Naive thymus-derived CD8-positive, alpha-beta T cell (primary cell): ENCODE measurements around the gene DIS3L2. TPM values are rescaled to one million over a fixed set of nuclear protein-coding genes. Genes with fewer than 3 reads are reported as not detected.
"Not testable (repeated sequence)": the region's sequence is repeated elsewhere in the genome, so short reads cannot be mapped to it uniquely, and the experiment has no call there.

ENCODE experiments used
- ATAC-seq, 2 donors: fragments of 150-1000 bp; cut with Tn5 transposase in 1 of 2; sonication (Bioruptor Pico), chemical (Tn5 transposase) in 1 of 2; 1 replicate in 1 of 2; 2 replicates in 1 of 2; pipeline ENCODE4 v1.10.0; 2021; ENCODE audit warnings: mild to moderate bottlenecking in 2 of 2, moderate library complexity in 2 of 2
- POLR2A ChIA-PET: fragments of 350-600 bp; sonication (Branson Sonifier 250); formaldehyde crosslinking; loops from one replicate; lab custom pipeline; 2021; ENCODE audit warnings: antibody characterized with exemption; lab: Charles Lee
- DNase-seq, 10 donors: peaks; one replicate each; pipeline versions ENCODE4 v3.0.0 to v3.0.0-alpha.2; 2020 to 2022
- H3K27ac Mint-ChIP-seq, 10 donors: one replicate each; pipeline ENCODE4 v1.8.0; 2020 to 2022; ENCODE audit warnings: mild to moderate bottlenecking in 10 of 10, mixed read lengths in 10 of 10, moderate library complexity in 4 of 10, inconsistent platforms in 1 of 10
- H3K27me3 Mint-ChIP-seq, 5 donors: one replicate each; pipeline ENCODE4 v1.8.0; 2021 to 2022; ENCODE audit warnings: mixed read lengths in 5 of 5
- H3K36me3 Mint-ChIP-seq, 3 donors: one replicate each; pipeline ENCODE4 v1.8.0; 2020 to 2022; ENCODE audit warnings: mixed read lengths in 3 of 3, mild to moderate bottlenecking in 2 of 3, inconsistent platforms in 1 of 3
- H3K4me1 Mint-ChIP-seq, 4 donors: one replicate each; pipeline ENCODE4 v1.8.0; 2021 to 2022; ENCODE audit warnings: mixed read lengths in 4 of 4
- H3K4me3 Mint-ChIP-seq, 10 donors: one replicate each; pipeline ENCODE4 v1.8.0; 2020 to 2022; ENCODE audit warnings: mild to moderate bottlenecking in 10 of 10, mixed read lengths in 10 of 10, moderate library complexity in 6 of 10, inconsistent platforms in 1 of 10
- H3K9me3 Mint-ChIP-seq, 9 donors: one replicate each; pipeline ENCODE4 v1.8.0; 2020 to 2022; ENCODE audit warnings: mixed read lengths in 9 of 9, mild to moderate bottlenecking in 3 of 9, inconsistent platforms in 1 of 9, moderate library complexity in 1 of 9
- polyA plus RNA-seq, 3 donors: library from polyadenylated mRNA; unstranded; fragments of 300-500 nt; fragmentation: Illumina TruSeq; gene quantifications; one replicate each; pipeline ENCODE4 v1.2.3, GENCODE V29; 2021
- total RNA-seq, 8 experiments: library from RNA in 2 of 8; stranded (reverse) in 2 of 8; gene quantifications; one replicate each; pipeline ENCODE4 v1.2.3 and lab custom pipeline; 2021 to 2026

Gene DIS3L2
- total and polyA plus RNA-seq, 5 experiments from 2014 or later, result 12.5 to 59.1 (median 17.2) TPM

DNA sequence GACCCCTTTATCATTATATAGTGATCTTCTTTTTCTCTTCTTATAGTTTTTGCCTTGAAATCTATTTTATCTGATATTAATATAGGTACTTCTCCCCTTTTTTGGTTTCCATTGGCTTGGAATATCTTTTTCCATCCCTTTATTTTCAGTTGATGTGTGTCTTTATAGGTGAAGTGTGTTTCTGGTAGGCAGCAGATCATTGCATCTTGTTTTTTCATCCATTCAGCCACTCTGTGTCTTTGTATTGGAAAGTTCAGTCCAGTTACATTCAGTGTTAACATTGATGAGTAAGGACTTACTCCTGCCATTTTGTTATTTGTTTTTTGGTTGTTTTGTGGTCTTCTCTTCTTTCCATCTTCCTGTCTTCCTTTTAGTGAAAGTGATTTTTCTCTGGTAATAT is 133.4 kb downstream of the DIS3L2 start:
- Mint-ChIP-seq H3K9me3 (peaks cover 3 to 50% (median 38%) of the 10 kb centered on the region in 9 donors), H3K27me3 (no peaks in the 10 kb centered on the region), H3K36me3 (peaks cover 62 to 80% (median 74%) of the 10 kb centered on the region in 3 donors), H3K4me3 (no peak overlapping the region), H3K27ac (no peak overlapping the region), H3K4me1 (peaks cover 1 to 25% (median 10%) of the 10 kb centered on the region in 4 donors)
- ATAC-seq (no peak), DNase-seq (no peak)
- POLR2A ChIA-PET, result no interaction called here

DNA sequence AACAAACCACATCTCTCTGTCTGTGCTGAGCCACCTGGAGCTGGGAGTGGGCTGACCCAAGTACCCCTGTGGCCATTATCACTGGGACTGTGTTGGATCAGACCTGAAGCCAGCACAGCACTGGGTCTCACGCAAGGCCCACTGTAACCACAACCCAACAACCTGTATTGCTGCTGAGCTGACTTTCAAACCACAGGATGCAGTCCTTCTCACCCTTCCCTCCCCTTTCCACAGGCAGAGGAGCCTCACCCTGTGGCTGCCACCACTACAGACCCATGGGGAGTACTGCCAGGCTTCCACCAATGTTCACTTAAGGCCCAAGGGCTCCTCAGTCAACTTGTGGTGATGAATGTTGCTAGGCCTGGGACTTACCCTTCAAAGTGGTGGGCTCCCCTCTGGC is 135.7 kb downstream of the DIS3L2 start:
- peak overlapping the region in 1 of 10 donors; percentile 47 for H3K27ac Mint-ChIP-seq
- H3K27me3 Mint-ChIP-seq, result no peaks in the 10 kb centered on the region

DNA sequence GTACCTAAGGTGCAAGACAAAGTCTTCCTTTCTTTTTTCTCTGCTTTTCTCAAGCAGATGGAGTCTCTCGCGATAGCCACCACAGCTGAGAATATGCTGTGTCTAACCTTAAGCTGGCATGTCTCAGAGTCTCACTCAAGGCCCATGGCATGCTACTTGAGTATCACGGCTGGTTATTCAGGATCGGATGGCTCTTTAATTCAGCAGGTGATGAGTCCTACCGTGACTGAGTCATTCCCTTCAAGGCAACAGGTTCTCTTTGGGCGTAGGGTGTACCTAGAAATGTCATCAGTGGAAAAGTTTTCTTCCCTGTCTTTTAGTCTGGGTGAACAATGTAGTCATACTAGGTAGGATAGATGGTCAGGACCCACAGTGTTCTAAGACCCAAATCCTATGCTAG is 136.2 kb downstream of the DIS3L2 start:
- Mint-ChIP-seq H3K27me3 (no peaks in the 10 kb centered on the region), H3K4me3 (peak overlapping the region in 1 of 10 donors; percentile 9), H3K36me3 (peaks cover 56 to 72% (median 59%) of the 10 kb centered on the region in 3 donors), H3K27ac (no peak overlapping the region), H3K4me1 (peaks cover 4 to 23% (median 8%) of the 10 kb centered on the region in 4 donors), H3K9me3 (peaks cover 3 to 49% (median 38%) of the 10 kb centered on the region in 9 donors)
- no peak for DNase-seq
- POLR2A ChIA-PET, result interaction anchor here (1.4 kb wide), 1 partner anchor 12 kb away, joined by 3 read pairs; no protein-coding TSS in a partner anchor
- ATAC-seq, result no peak

More for the DNA sequence above, 135.7 kb downstream of the DIS3L2 start:
- DNase-seq, result no peak
- Mint-ChIP-seq H3K4me1 (peaks cover 4 to 24% (median 7%) of the 10 kb centered on the region in 4 donors), H3K9me3 (peaks cover 3 to 50% (median 38%) of the 10 kb centered on the region in 9 donors), H3K36me3 (peaks cover 58 to 73% (median 62%) of the 10 kb centered on the region in 3 donors), H3K4me3 (no peak overlapping the region)
- POLR2A ChIA-PET, result interaction anchor here (1.4 kb wide), 1 partner anchor 12 kb away, joined by 3 read pairs; no protein-coding TSS in a partner anchor
- no peak for ATAC-seq

DNA sequence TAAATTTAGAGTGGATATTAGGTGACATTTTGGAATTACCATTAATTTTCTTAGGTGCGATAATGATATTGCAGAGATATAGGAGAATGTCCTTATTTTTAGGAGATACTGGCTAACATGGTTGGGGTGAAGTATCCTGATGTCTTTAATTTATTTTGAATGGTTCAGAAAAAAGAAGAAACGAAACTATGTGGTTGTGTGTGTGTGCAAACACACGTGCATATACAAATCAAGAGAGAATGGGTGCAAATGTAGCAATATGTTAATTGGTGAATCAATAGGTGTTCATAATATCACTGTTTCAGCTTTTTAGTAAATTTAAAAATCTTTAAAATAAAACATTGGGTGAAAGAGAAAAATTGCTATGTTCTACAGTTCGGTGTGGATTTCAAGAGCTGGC is 140.9 kb downstream of the DIS3L2 start:
- peaks cover 6 to 12% (median 6%) of the 10 kb centered on the region in 4 donors for H3K4me1 Mint-ChIP-seq
- H3K9me3 Mint-ChIP-seq, result peaks cover 0 to 15% (median 4%) of the 10 kb centered on the region in 9 donors
- no peak overlapping the region for H3K27ac Mint-ChIP-seq
- H3K36me3 Mint-ChIP-seq, result peaks cover 21 to 35% (median 33%) of the 10 kb centered on the region in 3 donors
- no peak for ATAC-seq
- POLR2A ChIA-PET, result no interaction called here
- H3K27me3 Mint-ChIP-seq, result no peaks in the 10 kb centered on the region
- DNase-seq, result no peak
- H3K4me3 Mint-ChIP-seq, result no peak overlapping the region

DNA sequence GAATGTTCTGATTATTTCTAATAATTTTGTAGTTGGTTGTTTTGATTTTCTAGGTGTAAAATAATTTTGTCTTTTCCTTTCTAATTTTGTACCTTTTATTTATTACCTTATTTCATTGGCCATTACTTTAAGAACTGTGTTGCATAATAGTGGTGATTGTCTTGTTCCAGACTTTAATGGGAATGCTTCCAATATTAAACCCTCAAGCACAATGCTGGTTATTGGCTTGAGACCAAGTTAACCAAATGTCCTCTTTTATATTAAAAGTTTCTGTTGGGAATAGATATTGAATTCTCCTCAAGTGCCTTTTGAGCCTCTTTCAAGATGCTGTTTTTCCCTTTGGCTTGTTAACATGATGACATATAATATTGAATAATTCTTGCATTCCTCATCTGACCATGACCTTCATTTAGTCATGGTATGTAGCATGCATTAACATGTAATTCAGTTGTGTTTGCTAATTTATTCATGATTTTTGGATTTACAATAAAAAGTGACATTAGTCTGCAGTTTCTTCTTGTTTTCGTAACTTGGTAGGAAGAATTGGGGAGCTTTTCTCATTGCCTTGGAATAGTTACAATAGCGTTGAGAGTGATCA is 141.7 kb downstream of the DIS3L2 start:
- H3K36me3 Mint-ChIP-seq, result peaks cover 13 to 27% (median 25%) of the 10 kb centered on the region in 3 donors
- no peak overlapping the region for H3K4me3 Mint-ChIP-seq
- H3K9me3 Mint-ChIP-seq, result peaks cover 0 to 7% (median 0%) of the 10 kb centered on the region in 9 donors
- H3K4me1 Mint-ChIP-seq, result peaks cover 0 to 6% (median 5%) of the 10 kb centered on the region in 4 donors
- H3K27me3 Mint-ChIP-seq, result no peaks in the 10 kb centered on the region
- no peak overlapping the region for H3K27ac Mint-ChIP-seq
- ATAC-seq (no peak), DNase-seq (no peak)
- POLR2A ChIA-PET, result no interaction called here

DNA sequence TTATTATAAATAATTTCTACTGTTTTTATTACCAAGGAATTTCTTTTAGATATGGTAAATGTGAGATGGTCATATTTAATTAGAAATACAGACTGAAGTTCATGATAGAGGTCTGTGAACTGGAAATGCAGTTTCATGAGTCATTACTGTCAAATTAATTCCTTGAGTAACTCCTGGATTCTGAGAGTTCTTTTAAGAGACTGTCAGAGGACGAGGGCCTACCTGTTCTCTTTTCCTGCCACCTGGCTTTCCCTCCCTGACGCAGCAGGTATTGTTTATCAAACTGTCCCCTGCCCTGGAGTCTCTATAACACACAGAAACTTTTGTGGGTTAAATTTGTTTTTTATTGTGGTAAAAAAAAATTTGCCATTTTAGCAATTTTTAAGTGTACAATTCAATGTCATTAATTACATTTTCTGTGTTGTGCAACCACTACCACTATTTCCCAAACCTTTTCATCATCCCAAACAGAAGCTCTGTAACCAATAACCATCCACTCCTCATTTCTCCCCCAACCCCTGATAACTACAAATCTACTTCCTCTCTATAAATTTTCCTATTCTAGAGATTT is 142.6 kb downstream of the DIS3L2 start:
- Mint-ChIP-seq H3K36me3 (peaks cover 7 to 24% (median 21%) of the 10 kb centered on the region in 3 donors), H3K27ac (peak overlapping the region in 1 of 10 donors; percentile 7), H3K9me3 (peaks cover 0 to 4% (median 0%) of the 10 kb centered on the region in 9 donors), H3K4me1 (peaks cover 0 to 6% (median 5%) of the 10 kb centered on the region in 4 donors), H3K27me3 (no peaks in the 10 kb centered on the region), H3K4me3 (no peak overlapping the region)
- POLR2A ChIA-PET, result no interaction called here
- DNase-seq (no peak), ATAC-seq (no peak)

DNA sequence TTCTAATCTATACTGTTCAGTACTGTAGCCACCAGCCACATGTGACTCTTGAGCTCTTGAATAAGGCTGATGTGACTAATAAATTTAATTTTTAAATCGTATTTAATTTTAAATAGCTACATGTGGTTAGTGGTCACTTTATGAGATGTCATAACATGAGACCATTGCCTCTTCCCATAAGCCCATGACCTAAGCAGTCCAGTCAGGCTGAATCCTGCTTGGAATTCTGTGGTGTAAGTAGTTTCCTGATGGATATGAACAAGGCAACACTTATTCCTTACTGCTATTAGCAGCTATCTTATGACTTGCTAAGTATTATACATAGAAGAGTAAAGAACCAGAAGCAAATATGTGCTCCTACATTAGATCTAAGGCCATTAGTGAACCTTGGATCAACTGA is 150.0 kb downstream of the DIS3L2 start:
- Mint-ChIP-seq H3K36me3 (peaks cover 8 to 18% (median 14%) of the 10 kb centered on the region in 3 donors), H3K9me3 (peaks cover 0 to 12% (median 5%) of the 10 kb centered on the region in 9 donors), H3K27me3 (no peaks in the 10 kb centered on the region), H3K4me1 (peaks cover 6 to 14% (median 8%) of the 10 kb centered on the region in 4 donors), H3K27ac (no peak overlapping the region), H3K4me3 (no peak overlapping the region)
- DNase-seq (no peak), ATAC-seq (no peak)
- POLR2A ChIA-PET, result interaction anchor here (1.1 kb wide), 1 partner anchor 12 kb away, joined by 5 read pairs; no protein-coding TSS in a partner anchor

DNA sequence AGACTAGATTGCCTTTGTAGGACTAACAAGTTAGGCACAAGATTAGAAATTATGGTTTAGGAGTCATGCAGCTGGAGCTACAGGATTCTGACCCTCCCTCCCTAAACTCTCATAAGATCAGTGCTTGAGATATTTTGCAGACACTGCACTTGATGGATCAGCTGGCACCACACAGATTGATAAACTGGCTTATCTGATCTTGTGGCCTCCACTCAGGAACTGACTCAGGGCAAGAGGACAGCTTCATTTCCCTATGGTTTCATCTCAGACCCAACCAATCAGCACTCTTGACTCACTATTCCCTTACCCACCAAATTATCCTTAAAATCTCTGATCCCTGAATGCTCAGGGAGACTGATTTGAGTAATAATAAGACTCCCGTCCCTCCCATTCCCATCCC is 152.3 kb downstream of the DIS3L2 start:
- ATAC-seq (no peak), DNase-seq (no peak)
- Mint-ChIP-seq H3K4me1 (peaks cover 7 to 19% (median 14%) of the 10 kb centered on the region in 4 donors), H3K36me3 (peaks cover 3 to 16% (median 14%) of the 10 kb centered on the region in 3 donors), H3K4me3 (no peak overlapping the region), H3K27me3 (no peaks in the 10 kb centered on the region), H3K9me3 (peaks cover 0 to 12% (median 5%) of the 10 kb centered on the region in 9 donors), H3K27ac (peak overlapping the region in 2 of 10 donors; percentile 4 to 6)
- POLR2A ChIA-PET, result no interaction called here

DNA sequence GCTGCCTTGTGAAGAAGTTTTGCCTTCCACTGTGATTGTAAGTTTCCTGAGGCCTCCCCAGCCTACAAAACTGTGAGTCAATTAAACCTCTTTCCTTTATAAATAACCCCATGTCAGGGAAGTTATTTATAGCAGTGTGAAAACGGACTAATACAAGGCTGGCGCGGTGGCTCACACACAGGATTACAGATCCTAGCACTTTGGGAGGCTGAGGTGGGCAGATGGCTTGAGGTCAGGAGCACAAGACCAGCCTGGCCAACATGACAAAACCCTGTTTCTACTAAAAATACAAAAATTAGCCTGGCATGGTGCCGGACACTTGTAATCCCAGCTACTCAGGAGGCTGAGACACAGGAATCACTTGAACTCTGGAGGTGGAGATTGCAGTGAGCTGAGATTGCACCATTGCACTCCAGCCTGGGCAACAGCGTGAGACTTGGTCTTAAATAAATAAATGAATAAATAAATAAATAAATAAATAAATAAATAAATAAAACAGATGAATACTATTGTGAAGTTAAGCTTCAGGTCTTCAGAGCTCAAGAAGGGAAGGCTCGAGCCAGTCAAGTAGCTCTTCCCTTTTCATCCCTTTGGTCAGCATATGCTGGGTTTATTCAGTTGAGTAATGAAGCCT is 154.3 kb downstream of the DIS3L2 start:
- H3K9me3 Mint-ChIP-seq, result peaks cover 0 to 12% (median 5%) of the 10 kb centered on the region in 9 donors
- H3K4me3 Mint-ChIP-seq, H3K27me3 Mint-ChIP-seq, DNase-seq, ATAC-seq, POLR2A ChIA-PET: not testable (repeated sequence)
- peaks cover 3 to 19% (median 16%) of the 10 kb centered on the region in 3 donors for H3K36me3 Mint-ChIP-seq
- H3K4me1 Mint-ChIP-seq, result peaks cover 7 to 26% (median 18%) of the 10 kb centered on the region in 4 donors
- peak overlapping the region in 1 of 10 donors; percentile 24 for H3K27ac Mint-ChIP-seq

DNA sequence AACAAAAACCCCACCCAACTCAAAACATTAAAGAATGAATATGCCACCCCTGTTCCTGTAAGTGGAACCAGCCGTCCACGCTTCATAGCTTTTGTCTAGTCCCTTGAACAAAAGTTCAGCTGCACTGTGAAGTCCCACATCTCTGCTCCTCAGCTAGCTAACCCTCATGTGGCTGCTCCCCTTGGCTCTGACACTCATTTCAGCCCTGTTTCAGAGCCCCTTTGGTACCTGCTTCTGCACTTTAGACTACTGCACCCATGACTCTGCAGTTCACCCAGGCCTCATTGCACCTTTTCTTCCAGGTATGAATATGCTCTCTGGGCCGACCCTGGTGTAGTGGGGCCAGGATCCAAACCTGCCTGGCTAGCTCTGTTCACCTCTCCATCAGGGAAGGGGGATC is 155.3 kb downstream of the DIS3L2 start:
- peaks cover 1 to 17% (median 15%) of the 10 kb centered on the region in 3 donors for H3K36me3 Mint-ChIP-seq
- POLR2A ChIA-PET, result no interaction called here
- peaks cover 7 to 36% (median 24%) of the 10 kb centered on the region in 4 donors for H3K4me1 Mint-ChIP-seq
- no peak for ATAC-seq
- no peaks in the 10 kb centered on the region for H3K27me3 Mint-ChIP-seq
- no peak for DNase-seq
- peak overlapping the region in 3 of 10 donors; percentile 4 to 74 (median 8) for H3K27ac Mint-ChIP-seq
- peaks cover 0 to 12% (median 4%) of the 10 kb centered on the region in 9 donors for H3K9me3 Mint-ChIP-seq
- no peak overlapping the region for H3K4me3 Mint-ChIP-seq

DNA sequence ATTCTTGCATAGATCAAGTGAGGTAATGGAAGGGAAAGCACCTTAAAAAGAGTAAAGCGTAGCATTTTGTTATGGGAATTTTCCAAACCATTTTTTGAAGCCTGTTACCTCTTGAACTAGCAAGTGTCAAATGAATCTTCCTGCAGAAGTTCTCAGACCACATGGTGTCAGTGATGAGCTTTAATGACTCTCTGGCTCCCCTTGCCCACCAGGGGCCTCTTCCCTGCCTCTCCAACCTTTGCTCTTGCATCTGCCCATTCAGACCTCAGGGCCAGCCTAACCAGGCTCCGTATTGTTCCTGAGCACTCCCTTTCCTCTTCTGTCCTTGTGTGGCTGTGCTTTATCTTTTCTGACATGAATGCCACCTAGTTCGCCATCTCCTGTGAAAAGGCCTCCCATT is 155.9 kb downstream of the DIS3L2 start:
- Mint-ChIP-seq H3K9me3 (peaks cover 0 to 9% (median 3%) of the 10 kb centered on the region in 9 donors), H3K27me3 (no peaks in the 10 kb centered on the region), H3K4me1 (peaks cover 7 to 39% (median 26%) of the 10 kb centered on the region in 4 donors), H3K4me3 (no peak overlapping the region), H3K27ac (peak overlapping the region in 2 of 10 donors; percentile 57 to 74), H3K36me3 (peaks cover 0 to 16% (median 9%) of the 10 kb centered on the region in 3 donors)
- ATAC-seq (no peak), DNase-seq (no peak)
- POLR2A ChIA-PET, result no interaction called here

DNA sequence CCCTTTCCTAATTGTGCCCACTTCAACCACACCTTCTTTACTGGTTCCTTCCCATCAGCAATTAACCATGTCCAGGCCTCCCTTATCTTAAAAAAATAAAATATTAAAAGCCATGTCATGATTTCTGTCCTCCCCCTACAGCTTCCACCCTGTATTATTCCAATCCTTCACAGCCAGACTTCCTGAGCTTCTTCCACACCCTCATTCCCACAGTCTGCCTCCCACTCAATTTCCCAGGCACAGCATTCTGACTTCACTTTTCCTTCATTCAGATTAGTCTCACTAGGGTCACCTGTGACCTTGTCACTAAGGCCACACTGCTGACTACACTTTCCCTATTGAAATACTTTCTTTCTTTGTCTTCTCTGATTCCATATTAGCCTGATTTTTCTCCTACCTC is 159.4 kb downstream of the DIS3L2 start:
- H3K36me3 Mint-ChIP-seq, result peaks cover 0 to 15% (median 14%) of the 10 kb centered on the region in 3 donors
- peak overlapping the region in 5 of 10 donors; percentile 7 to 64 (median 41) for H3K27ac Mint-ChIP-seq
- POLR2A ChIA-PET, result no interaction called here
- peaks cover 9 to 47% (median 26%) of the 10 kb centered on the region in 4 donors for H3K4me1 Mint-ChIP-seq
- H3K9me3 Mint-ChIP-seq, result no peaks in the 10 kb centered on the region
- ATAC-seq (no peak), DNase-seq (no peak)
- no peaks in the 10 kb centered on the region for H3K27me3 Mint-ChIP-seq
- H3K4me3 Mint-ChIP-seq, result no peak overlapping the region
